GM12878 (cell line): ENCODE measurements around the gene SHH. TPM values are rescaled to one million over a fixed set of nuclear protein-coding genes. Genes with fewer than 3 reads are reported as not detected.

Experiments used
- CEBPZ ChIP-seq: fragments of 150-350 bp; IDR thresholded peaks from 2 replicates; pipeline ENCODE4 v1.6.1; 2016; ENCODE audit warnings: low read depth, low read length
- E4F1 ChIP-seq: fragments of 450-650 bp; IDR thresholded peaks from 2 replicates; pipeline ENCODE4 v1.6.1; 2018; ENCODE audit warnings: borderline replicate concordance, mild to moderate bottlenecking; ENCODE audit not compliant: partially characterized antibody
- EED ChIP-seq: sonication (generic); IDR thresholded peaks from 2 replicates; pipeline ENCODE4 v1.6.1; 2016; ENCODE audit warnings: antibody characterized with exemption, low read depth
- GATAD2B ChIP-seq: fragments of 450-650 bp; conservative IDR thresholded peaks from 2 replicates; pipeline ENCODE4 v1.6.1; 2017; ENCODE audit warnings: low read depth, mild to moderate bottlenecking, moderate library complexity
- HDAC2 ChIP-seq: fragments of 200-600 bp; sonication (generic); IDR thresholded peaks from 2 replicates; pipeline ENCODE4 v1.6.1; 2017
- IKZF1 ChIP-seq: fragments of 450-650 bp; conservative IDR thresholded peaks from 2 replicates; pipeline ENCODE4 v1.6.1; 2017; ENCODE audit warnings: antibody characterized with exemption, mild to moderate bottlenecking
- LARP7 ChIP-seq: fragments of 450-650 bp; IDR thresholded peaks from 2 replicates; pipeline ENCODE4 v1.6.1; 2017; ENCODE audit warnings: mild to moderate bottlenecking
- PML ChIP-seq: IDR thresholded peaks from 2 replicates; pipeline ENCODE4 v1.6.1; 2012; ENCODE audit warnings: low read length, inconsistent platforms
- RAD51 ChIP-seq: fragments of 450-650 bp; IDR thresholded peaks from 2 replicates; pipeline ENCODE4 v1.6.1; 2016; ENCODE audit warnings: moderate library complexity, mild to moderate bottlenecking, inconsistent platforms
- RB1 ChIP-seq: fragments of 450-650 bp; formaldehyde crosslinking; IDR thresholded peaks from 2 replicates; pipeline ENCODE4 v1.6.1; 2017; ENCODE audit warnings: mild to moderate bottlenecking, borderline replicate concordance
- RELA ChIP-seq: fragments of 450-650 bp; IDR thresholded peaks from 2 replicates; pipeline ENCODE4 v1.8.0; 2014; ENCODE audit warnings: borderline replicate concordance; ENCODE audit not compliant: partially characterized antibody
- SIX5 ChIP-seq: IDR thresholded peaks from 2 replicates; pipeline ENCODE4 v1.6.1; 2011; ENCODE audit warnings: mild to moderate bottlenecking, low read depth, low read length, moderate library complexity; ENCODE audit not compliant: severe bottlenecking
- SP1 ChIP-seq: IDR thresholded peaks from one replicate; pipeline ENCODE4 v1.6.1; 2011; ENCODE audit warnings: low read depth, low read length
- YY1 ChIP-seq: IDR thresholded peaks from 2 replicates; pipeline ENCODE4 v1.6.1; 2011; ENCODE audit warnings: low read depth, mild to moderate bottlenecking, low read length
- ZNF207 ChIP-seq: fragments of 450-650 bp; IDR thresholded peaks from 2 replicates; pipeline ENCODE4 v1.6.1; 2014; ENCODE audit warnings: antibody characterized with exemption, mild to moderate bottlenecking, borderline replicate concordance
- ZNF274 ChIP-seq: IDR thresholded peaks from one replicate; pipeline ENCODE4 v1.8.0; 2011; ENCODE audit not compliant: insufficient read length, insufficient read depth
- polyA plus RNA-seq, 11 experiments: library from polyadenylated mRNA; depleted of rRNA in 4 of 11; unstranded in 6 of 11; stranded (reverse) in 5 of 11; fragments of >200 nt; fragmentation: Nextera tagmentation in 4 of 11; fragmentation: Illumina TruSeq in 1 of 11; extraction: Ambion mirVana in 4 of 11; extraction: Trizol in 1 of 11; gene quantifications; 1 replicate in 1 of 11; 2 replicates in 10 of 11; pipeline versions ENCODE4 v1.2.1 to v1.2.3, GENCODE V29; 2011 to 2016; ENCODE audit warnings: inconsistent platforms in 2 of 11, missing spikeins in 2 of 11, low read depth in 1 of 11
- total RNA-seq, 4 experiments: library from RNA; depleted of rRNA in 3 of 4; stranded (reverse); fragments of >200 nt in 3 of 4; fragmentation: Illumina TruSeq in 1 of 4; extraction: Trizol in 1 of 4; gene quantifications; 2 replicates each; pipeline versions ENCODE4 v1.2.1 to v1.2.3, GENCODE V29; 2013 to 2021
- TF ChIP-seq, protein P1 (sequence below): IDR thresholded peaks from 2 replicates; pipeline ENCODE4 v1.6.1; 2011; ENCODE audit warnings: low read depth, mild to moderate bottlenecking, low read length, moderate library complexity, borderline replicate concordance; ENCODE audit errors: extremely low read depth
- TF ChIP-seq, protein P2 (sequence below): fragments of 450-650 bp; IDR thresholded peaks from 2 replicates; pipeline ENCODE4 v1.6.1; 2016; ENCODE audit warnings: mild to moderate bottlenecking
- TF ChIP-seq, protein P3 (sequence below): fragments of 450-650 bp; IDR thresholded peaks from 2 replicates; pipeline ENCODE4 v1.6.1; 2017; ENCODE audit warnings: mild to moderate bottlenecking, moderate library complexity

Gene SHH
- total and polyA plus RNA-seq, 10 of the 15 experiments (the other 5 are each of a cell fraction or from before 2014, with no cell fraction given): not detected

GRCh38 chr7:155815332-155816191, 3.3 kb upstream of the SHH start (continued):
- TF ChIP-seq E4F1 (no peak), EED (no peak), CEBPZ (no peak), IKZF1 (peak; percentile 28; the same call in 1 of the 2 replicates), PML (no peak), GATAD2B (no peak), YY1 (peak; percentile 67), ZNF274 (no peak), ZNF207 (no peak), RAD51 (no peak), HDAC2 (no peak), SIX5 (no peak), LARP7 (no peak), RELA (peak; percentile 95), RB1 (no peak), SP1 (peak; percentile 24)
- TF ChIP-seq, protein P1, sequence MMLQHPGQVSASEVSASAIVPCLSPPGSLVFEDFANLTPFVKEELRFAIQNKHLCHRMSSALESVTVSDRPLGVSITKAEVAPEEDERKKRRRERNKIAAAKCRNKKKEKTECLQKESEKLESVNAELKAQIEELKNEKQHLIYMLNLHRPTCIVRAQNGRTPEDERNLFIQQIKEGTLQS: no peak
- TF ChIP-seq, protein P2, sequence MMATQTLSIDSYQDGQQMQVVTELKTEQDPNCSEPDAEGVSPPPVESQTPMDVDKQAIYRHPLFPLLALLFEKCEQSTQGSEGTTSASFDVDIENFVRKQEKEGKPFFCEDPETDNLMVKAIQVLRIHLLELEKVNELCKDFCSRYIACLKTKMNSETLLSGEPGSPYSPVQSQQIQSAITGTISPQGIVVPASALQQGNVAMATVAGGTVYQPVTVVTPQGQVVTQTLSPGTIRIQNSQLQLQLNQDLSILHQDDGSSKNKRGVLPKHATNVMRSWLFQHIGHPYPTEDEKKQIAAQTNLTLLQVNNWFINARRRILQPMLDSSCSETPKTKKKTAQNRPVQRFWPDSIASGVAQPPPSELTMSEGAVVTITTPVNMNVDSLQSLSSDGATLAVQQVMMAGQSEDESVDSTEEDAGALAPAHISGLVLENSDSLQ: no peak
- TF ChIP-seq, protein P3, sequence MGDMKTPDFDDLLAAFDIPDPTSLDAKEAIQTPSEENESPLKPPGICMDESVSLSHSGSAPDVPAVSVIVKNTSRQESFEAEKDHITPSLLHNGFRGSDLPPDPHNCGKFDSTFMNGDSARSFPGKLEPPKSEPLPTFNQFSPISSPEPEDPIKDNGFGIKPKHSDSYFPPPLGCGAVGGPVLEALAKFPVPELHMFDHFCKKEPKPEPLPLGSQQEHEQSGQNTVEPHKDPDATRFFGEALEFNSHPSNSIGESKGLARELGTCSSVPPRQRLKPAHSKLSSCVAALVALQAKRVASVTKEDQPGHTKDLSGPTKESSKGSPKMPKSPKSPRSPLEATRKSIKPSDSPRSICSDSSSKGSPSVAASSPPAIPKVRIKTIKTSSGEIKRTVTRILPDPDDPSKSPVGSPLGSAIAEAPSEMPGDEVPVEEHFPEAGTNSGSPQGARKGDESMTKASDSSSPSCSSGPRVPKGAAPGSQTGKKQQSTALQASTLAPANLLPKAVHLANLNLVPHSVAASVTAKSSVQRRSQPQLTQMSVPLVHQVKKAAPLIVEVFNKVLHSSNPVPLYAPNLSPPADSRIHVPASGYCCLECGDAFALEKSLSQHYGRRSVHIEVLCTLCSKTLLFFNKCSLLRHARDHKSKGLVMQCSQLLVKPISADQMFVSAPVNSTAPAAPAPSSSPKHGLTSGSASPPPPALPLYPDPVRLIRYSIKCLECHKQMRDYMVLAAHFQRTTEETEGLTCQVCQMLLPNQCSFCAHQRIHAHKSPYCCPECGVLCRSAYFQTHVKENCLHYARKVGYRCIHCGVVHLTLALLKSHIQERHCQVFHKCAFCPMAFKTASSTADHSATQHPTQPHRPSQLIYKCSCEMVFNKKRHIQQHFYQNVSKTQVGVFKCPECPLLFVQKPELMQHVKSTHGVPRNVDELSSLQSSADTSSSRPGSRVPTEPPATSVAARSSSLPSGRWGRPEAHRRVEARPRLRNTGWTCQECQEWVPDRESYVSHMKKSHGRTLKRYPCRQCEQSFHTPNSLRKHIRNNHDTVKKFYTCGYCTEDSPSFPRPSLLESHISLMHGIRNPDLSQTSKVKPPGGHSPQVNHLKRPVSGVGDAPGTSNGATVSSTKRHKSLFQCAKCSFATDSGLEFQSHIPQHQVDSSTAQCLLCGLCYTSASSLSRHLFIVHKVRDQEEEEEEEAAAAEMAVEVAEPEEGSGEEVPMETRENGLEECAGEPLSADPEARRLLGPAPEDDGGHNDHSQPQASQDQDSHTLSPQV: no peak
